GM12878 (cell line): Measurements from ENCODE around the gene MPHOSPH8. TPM values are rescaled to one million over a fixed set of nuclear protein-coding genes. Genes with fewer than 3 reads are reported as not detected.
A peak's percentile ranks its signal among the peaks of the same experiment; 100 is the strongest.

ENCODE experiments used
- ATAC-seq: fragments of 200-7000 bp; cut with Tn5 transposase; 3 replicates; pipeline ENCODE4 v1.9.1; 2020; ENCODE audit warnings: mild to moderate bottlenecking, moderate library complexity
- BruUV-seq: library from RNA; stranded (reverse); fragments of 400-500 nt; replicated peaks from 2 replicates; lab custom pipeline; 2021; lab: Mats Ljungman, UMichigan
- CTCF ChIA-PET: fragments of 300-600 bp; sonication (Branson Sonifier 250); formaldehyde crosslinking; extraction: SDS; loops from one replicate; lab custom pipeline; 2021; ENCODE audit warnings: inconsistent platforms; lab: Yijun Ruan, JAX
- POLR2A ChIA-PET: fragments of 350-600 bp; formaldehyde crosslinking; extraction: SDS; loops from one replicate; lab custom pipeline; 2021; ENCODE audit warnings: inconsistent platforms; lab: Charles Lee
- RAD21 ChIA-PET: fragments of 300-600 bp; sonication (Branson Sonifier 250); formaldehyde crosslinking; loops from one replicate; lab custom pipeline; 2023; ENCODE audit warnings: antibody characterized with exemption; ENCODE audit not compliant: unreplicated experiment; lab: Charles Lee
- SMC1A ChIA-PET: fragments of 300-600 bp; sonication (Branson Sonifier 250); formaldehyde crosslinking; loops from one replicate; lab custom pipeline; 2023; ENCODE audit not compliant: unreplicated experiment, uncharacterized antibody; lab: Charles Lee
- DNase-seq: peaks from one replicate; pipeline ENCODE4 v3.0.0-alpha.2; 2011; ENCODE audit warnings: low read depth, low spot score
- FAIRE-seq: peaks from 3 replicates; lab custom pipeline; 2011; peaks lifted over from hg19 to GRCh38; lab: Jason Lieb, UNC
- H2AFZ ChIP-seq: 2 replicates; pipeline ENCODE4 v1.6.0; 2011; ENCODE audit warnings: low read depth, low read length, control low read depth; ENCODE audit not compliant: control insufficient read depth
- H3K27ac ChIP-seq: 2 replicates; pipeline ENCODE4 v1.5.1; 2011; ENCODE audit warnings: control low read depth; ENCODE audit not compliant: control insufficient read depth, insufficient read depth
- H3K27me3 ChIP-seq, 2 experiments: replicated peaks in 1 of 2; 2 replicates each; pipeline versions ENCODE4 v1.6.0 to v1.6.1; 2011; ENCODE audit warnings: low read length in 1 of 2; ENCODE audit not compliant: control insufficient read depth in 2 of 2, insufficient read depth in 2 of 2
- H3K36me3 ChIP-seq, 2 experiments: 2 replicates each; pipeline ENCODE4 v1.5.1; 2011; ENCODE audit warnings: low read length in 1 of 2; ENCODE audit not compliant: control insufficient read depth in 2 of 2, insufficient read depth in 2 of 2
- H3K4me1 ChIP-seq: 2 replicates; pipeline ENCODE4 v1.6.1; 2011; ENCODE audit warnings: mild to moderate bottlenecking, low read length, moderate library complexity, mixed read lengths; ENCODE audit not compliant: control insufficient read depth, insufficient read depth
- H3K4me2 ChIP-seq: 2 replicates; pipeline ENCODE4 v1.6.0; 2011; ENCODE audit warnings: control low read depth; ENCODE audit not compliant: control insufficient read depth, insufficient read depth
- H3K4me3 ChIP-seq: fragments of 200-600 bp; sonication (generic); 2 replicates; pipeline ENCODE4 v1.5.1; 2016
- H3K79me2 ChIP-seq: 2 replicates; pipeline ENCODE4 v1.6.0; 2011; ENCODE audit warnings: low read length; ENCODE audit not compliant: control insufficient read depth, insufficient read depth
- H3K9ac ChIP-seq: 2 replicates; pipeline ENCODE4 v1.8.0; 2011; ENCODE audit warnings: low read length, control low read depth, mixed read lengths; ENCODE audit not compliant: control insufficient read depth, insufficient read depth
- H3K9me3 ChIP-seq: replicated peaks from 3 replicates; pipeline ENCODE4 v1.5.1; 2011; ENCODE audit warnings: mild to moderate bottlenecking, low read length; ENCODE audit not compliant: control insufficient read depth, insufficient read depth
- H4K20me1 ChIP-seq: 2 replicates; pipeline ENCODE4 v1.6.0; 2011; ENCODE audit not compliant: control insufficient read depth, insufficient read depth
- CBX3 ChIP-seq: fragments of 200-600 bp; sonication (generic); IDR thresholded peaks from 2 replicates; pipeline ENCODE4 v1.6.1; 2016; ENCODE audit warnings: low read depth, borderline replicate concordance
- CHD1 ChIP-seq: IDR thresholded peaks from 2 replicates; pipeline ENCODE4 v1.6.1; 2012; ENCODE audit warnings: low read depth, low read length, improper control_type of control experiment
- CREB1 ChIP-seq: IDR thresholded peaks from 2 replicates; pipeline ENCODE4 v1.6.1; 2012; ENCODE audit warnings: low read depth, mild to moderate bottlenecking, inconsistent platforms
- GATAD2B ChIP-seq: fragments of 450-650 bp; conservative IDR thresholded peaks from 2 replicates; pipeline ENCODE4 v1.6.1; 2017; ENCODE audit warnings: low read depth, mild to moderate bottlenecking, moderate library complexity
- HDGF ChIP-seq: fragments of 450-650 bp; IDR thresholded peaks from 2 replicates; pipeline ENCODE4 v1.6.1; 2016; ENCODE audit warnings: antibody characterized with exemption
- IKZF1 ChIP-seq: fragments of 450-650 bp; conservative IDR thresholded peaks from 2 replicates; pipeline ENCODE4 v1.6.1; 2017; ENCODE audit warnings: antibody characterized with exemption, mild to moderate bottlenecking
- KDM1A ChIP-seq: fragments of 200-600 bp; sonication (generic); IDR thresholded peaks from 2 replicates; pipeline ENCODE4 v1.6.1; 2016; ENCODE audit warnings: borderline replicate concordance
- NBN ChIP-seq: fragments of 450-650 bp; IDR thresholded peaks from 2 replicates; pipeline ENCODE4 v1.6.1; 2016
- NR2F1 ChIP-seq: fragments of 450-650 bp; conservative IDR thresholded peaks from 2 replicates; pipeline ENCODE4 v1.6.1; 2017; ENCODE audit warnings: mild to moderate bottlenecking
- RB1 ChIP-seq: fragments of 450-650 bp; formaldehyde crosslinking; IDR thresholded peaks from 2 replicates; pipeline ENCODE4 v1.6.1; 2017; ENCODE audit warnings: mild to moderate bottlenecking, borderline replicate concordance
- RELA ChIP-seq: fragments of 450-650 bp; IDR thresholded peaks from 2 replicates; pipeline ENCODE4 v1.8.0; 2014; ENCODE audit warnings: borderline replicate concordance; ENCODE audit not compliant: partially characterized antibody
- SIN3A ChIP-seq: IDR thresholded peaks from 2 replicates; pipeline ENCODE4 v1.6.1; 2012; ENCODE audit warnings: low read depth, low read length, improper control_type of control experiment
- SMAD1 ChIP-seq: fragments of 450-650 bp; IDR thresholded peaks from 2 replicates; pipeline ENCODE4 v1.6.1; 2018; ENCODE audit warnings: mild to moderate bottlenecking, low read depth; ENCODE audit not compliant: partially characterized antibody
- SP1 ChIP-seq: IDR thresholded peaks from one replicate; pipeline ENCODE4 v1.6.1; 2011; ENCODE audit warnings: low read depth, low read length
- ZNF207 ChIP-seq: fragments of 450-650 bp; IDR thresholded peaks from 2 replicates; pipeline ENCODE4 v1.6.1; 2014; ENCODE audit warnings: antibody characterized with exemption, mild to moderate bottlenecking, borderline replicate concordance
- ZNF24 ChIP-seq: fragments of 450-650 bp; IDR thresholded peaks from 2 replicates; pipeline ENCODE4 v1.6.1; 2017; ENCODE audit warnings: antibody characterized with exemption, mild to moderate bottlenecking
- ZZZ3 ChIP-seq: IDR thresholded peaks from 2 replicates; pipeline ENCODE4 v1.6.1; 2011; ENCODE audit warnings: low read depth; ENCODE audit not compliant: control insufficient read depth, insufficient read length
- WGBS: methylation state at CpG from one replicate; pipeline ENCODE4 v1.1.6; 2016; ENCODE audit warnings: low lambda C conversion rate; ENCODE audit not compliant: insufficient replicate concordance, insufficient coverage; ENCODE audit errors: missing lambda C conversion rate; 5-methylcytosine and 5-hydroxymethylcytosine counted together
- in situ Hi-C: fragments of 300-500 bp; cut with MboI; formaldehyde crosslinking; loops from 9 replicates; pipeline ENCODE4 v1.14.3; 2018; ENCODE audit warnings: mixed read lengths
- intact Hi-C: fragments of 100-400 bp; cut with micrococcal nuclease; formaldehyde crosslinking; loops from one replicate; pipeline ENCODE4 v1.14.2; 2022; ENCODE audit not compliant: unreplicated experiment
- polyA plus RNA-seq, 11 experiments: library from polyadenylated mRNA; depleted of rRNA in 4 of 11; unstranded in 6 of 11; stranded (reverse) in 5 of 11; fragments of >200 nt; fragmentation: Nextera tagmentation in 4 of 11; fragmentation: Illumina TruSeq in 1 of 11; extraction: Ambion mirVana in 4 of 11; extraction: Trizol in 1 of 11; gene quantifications; 1 replicate in 1 of 11; 2 replicates in 10 of 11; pipeline versions ENCODE4 v1.2.1 to v1.2.3, GENCODE V29; 2011 to 2016; ENCODE audit warnings: inconsistent platforms in 2 of 11, missing spikeins in 2 of 11, low read depth in 1 of 11
- total RNA-seq, 4 experiments: library from RNA; depleted of rRNA in 3 of 4; stranded (reverse); fragments of >200 nt in 3 of 4; fragmentation: Illumina TruSeq in 1 of 4; extraction: Trizol in 1 of 4; gene quantifications; 2 replicates each; pipeline versions ENCODE4 v1.2.1 to v1.2.3, GENCODE V29; 2013 to 2021
- TF ChIP-seq, protein P1 (sequence below): fragments of 450-650 bp; IDR thresholded peaks from 2 replicates; pipeline ENCODE4 v1.6.1; 2016; ENCODE audit warnings: mild to moderate bottlenecking
- TF ChIP-seq, protein P2 (sequence below): IDR thresholded peaks from 2 replicates; pipeline ENCODE4 v1.6.1; 2011; ENCODE audit warnings: low read depth, low read length, improper control_type of control experiment, borderline replicate concordance
- TF ChIP-seq, protein P3 (sequence below): fragments of 150-350 bp; IDR thresholded peaks from 2 replicates; pipeline ENCODE4 v1.6.1; 2016; ENCODE audit warnings: low read depth, low read length

MPHOSPH8 gene
- total and polyA plus RNA-seq, 10 of the 15 experiments (the other 5 are each of a cell fraction or from before 2014, with no cell fraction given) = 15.9 to 34.9 (median 26.9) TPM

DNA sequence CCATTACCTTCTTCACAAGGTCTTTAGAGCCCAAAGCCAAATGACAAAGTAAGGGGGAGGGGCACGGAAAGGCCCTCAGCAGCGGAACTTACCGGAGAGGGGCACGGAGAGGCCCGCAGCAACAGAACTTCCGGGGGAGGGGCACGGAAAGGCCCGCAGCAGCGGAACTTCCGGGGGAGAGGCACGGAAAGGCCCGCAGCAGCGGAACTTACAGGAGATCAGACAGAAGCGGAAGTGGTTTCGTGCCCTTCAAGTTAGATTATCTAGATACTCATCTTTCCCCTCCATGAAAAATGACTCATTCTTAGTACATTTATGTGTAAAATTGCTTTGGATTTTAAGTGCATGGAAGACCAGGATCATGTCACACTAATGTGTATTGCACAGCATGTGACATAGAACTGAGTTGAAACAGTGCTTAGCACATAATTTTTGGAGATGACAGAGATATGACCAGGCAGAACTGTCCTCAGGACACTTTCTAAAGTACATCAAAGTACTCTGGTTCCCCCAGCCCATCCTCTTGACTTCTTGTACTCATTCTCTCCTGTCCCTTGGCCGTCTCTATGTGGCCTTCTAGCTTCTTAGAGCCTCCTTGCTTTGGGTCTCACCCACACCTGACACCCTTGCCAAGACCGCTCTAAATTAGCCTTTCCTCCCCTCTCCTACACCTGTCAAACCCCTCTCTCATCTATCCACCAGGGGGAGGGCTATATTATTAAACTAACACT is 46.4 kb upstream of the MPHOSPH8 start:
- in situ Hi-C loops = no loop called here
- Histone ChIP-seq H3K27ac (peak overlapping the region; percentile 78), H2AFZ (peak overlapping the region; percentile 89), H3K4me1 (peaks cover 10% of the 10 kb centered on the region), H4K20me1 (no peaks in the 10 kb centered on the region), H3K4me3 (peak overlapping the region; percentile 78), H3K27me3 (no peaks in the 10 kb centered on the region), H3K9me3 (no peaks in the 10 kb centered on the region), H3K9ac (peak overlapping the region; percentile 64), H3K36me3 (no peaks in the 10 kb centered on the region), H3K4me2 (peak overlapping the region; percentile 91), H3K79me2 (no peaks in the 10 kb centered on the region)
- ATAC-seq (peak; percentile 92), DNase-seq (peak; percentile 65), FAIRE-seq (peak; percentile 86)
- 17% methylated on average over 17 of the region's 17 CpGs for WGBS
- RAD21 ChIA-PET = interaction anchor here (0.7 to 3.5 kb wide), 10 partner anchors 16 to 498 kb away, joined by 3 to 24 read pairs (median 3); partner anchors contain the start of gene MPHOSPH8
- CTCF ChIA-PET = interaction anchor here (0.7 to 4.8 kb wide), 23 partner anchors 11 to 498 kb away, joined by 3 to 38 read pairs (median 4); partner anchors contain the start of gene MPHOSPH8
- POLR2A ChIA-PET = interaction anchor here (0.7 to 1.1 kb wide), 2 partner anchors 21 to 47 kb away, joined by 3 read pairs; no protein-coding TSS in a partner anchor
- BruUV-seq = TSS peak; percentile 84
- intact Hi-C loops = no loop called here
- SMC1A ChIA-PET = interaction anchor here (1.0 to 4.9 kb wide), 7 partner anchors 10 to 46 kb away, joined by 3 to 51 read pairs (median 7); no protein-coding TSS in a partner anchor
- TF ChIP-seq GATAD2B = peak; percentile 68; the same call in 1 of the 2 replicates
- TF ChIP-seq CREB1 = peak; percentile 10; the same call in 1 of the 2 replicates
- no peak for TF ChIP-seq NR2F1
- peak; percentile 73 for TF ChIP-seq IKZF1
- no peak for TF ChIP-seq CBX3
- no peak for TF ChIP-seq RB1
- TF ChIP-seq RELA = peak; percentile 61
- no peak for TF ChIP-seq SIN3A
- no peak for TF ChIP-seq KDM1A
- no peak for TF ChIP-seq ZZZ3
- no peak for TF ChIP-seq ZNF207
- no peak for TF ChIP-seq CHD1
- TF ChIP-seq, protein P1, sequence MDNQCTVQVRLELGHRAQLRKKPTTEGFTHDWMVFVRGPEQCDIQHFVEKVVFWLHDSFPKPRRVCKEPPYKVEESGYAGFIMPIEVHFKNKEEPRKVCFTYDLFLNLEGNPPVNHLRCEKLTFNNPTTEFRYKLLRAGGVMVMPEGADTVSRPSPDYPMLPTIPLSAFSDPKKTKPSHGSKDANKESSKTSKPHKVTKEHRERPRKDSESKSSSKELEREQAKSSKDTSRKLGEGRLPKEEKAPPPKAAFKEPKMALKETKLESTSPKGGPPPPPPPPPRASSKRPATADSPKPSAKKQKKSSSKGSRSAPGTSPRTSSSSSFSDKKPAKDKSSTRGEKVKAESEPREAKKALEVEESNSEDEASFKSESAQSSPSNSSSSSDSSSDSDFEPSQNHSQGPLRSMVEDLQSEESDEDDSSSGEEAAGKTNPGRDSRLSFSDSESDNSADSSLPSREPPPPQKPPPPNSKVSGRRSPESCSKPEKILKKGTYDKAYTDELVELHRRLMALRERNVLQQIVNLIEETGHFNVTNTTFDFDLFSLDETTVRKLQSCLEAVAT = no peak; the same call in 1 of the 2 replicates
- TF ChIP-seq SP1 = no peak
- TF ChIP-seq, protein P2, sequence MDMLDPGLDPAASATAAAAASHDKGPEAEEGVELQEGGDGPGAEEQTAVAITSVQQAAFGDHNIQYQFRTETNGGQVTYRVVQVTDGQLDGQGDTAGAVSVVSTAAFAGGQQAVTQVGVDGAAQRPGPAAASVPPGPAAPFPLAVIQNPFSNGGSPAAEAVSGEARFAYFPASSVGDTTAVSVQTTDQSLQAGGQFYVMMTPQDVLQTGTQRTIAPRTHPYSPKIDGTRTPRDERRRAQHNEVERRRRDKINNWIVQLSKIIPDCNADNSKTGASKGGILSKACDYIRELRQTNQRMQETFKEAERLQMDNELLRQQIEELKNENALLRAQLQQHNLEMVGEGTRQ = no peak
- TF ChIP-seq ZNF24 = no peak
- no peak for TF ChIP-seq SMAD1
- no peak for TF ChIP-seq NBN
- TF ChIP-seq, protein P3, sequence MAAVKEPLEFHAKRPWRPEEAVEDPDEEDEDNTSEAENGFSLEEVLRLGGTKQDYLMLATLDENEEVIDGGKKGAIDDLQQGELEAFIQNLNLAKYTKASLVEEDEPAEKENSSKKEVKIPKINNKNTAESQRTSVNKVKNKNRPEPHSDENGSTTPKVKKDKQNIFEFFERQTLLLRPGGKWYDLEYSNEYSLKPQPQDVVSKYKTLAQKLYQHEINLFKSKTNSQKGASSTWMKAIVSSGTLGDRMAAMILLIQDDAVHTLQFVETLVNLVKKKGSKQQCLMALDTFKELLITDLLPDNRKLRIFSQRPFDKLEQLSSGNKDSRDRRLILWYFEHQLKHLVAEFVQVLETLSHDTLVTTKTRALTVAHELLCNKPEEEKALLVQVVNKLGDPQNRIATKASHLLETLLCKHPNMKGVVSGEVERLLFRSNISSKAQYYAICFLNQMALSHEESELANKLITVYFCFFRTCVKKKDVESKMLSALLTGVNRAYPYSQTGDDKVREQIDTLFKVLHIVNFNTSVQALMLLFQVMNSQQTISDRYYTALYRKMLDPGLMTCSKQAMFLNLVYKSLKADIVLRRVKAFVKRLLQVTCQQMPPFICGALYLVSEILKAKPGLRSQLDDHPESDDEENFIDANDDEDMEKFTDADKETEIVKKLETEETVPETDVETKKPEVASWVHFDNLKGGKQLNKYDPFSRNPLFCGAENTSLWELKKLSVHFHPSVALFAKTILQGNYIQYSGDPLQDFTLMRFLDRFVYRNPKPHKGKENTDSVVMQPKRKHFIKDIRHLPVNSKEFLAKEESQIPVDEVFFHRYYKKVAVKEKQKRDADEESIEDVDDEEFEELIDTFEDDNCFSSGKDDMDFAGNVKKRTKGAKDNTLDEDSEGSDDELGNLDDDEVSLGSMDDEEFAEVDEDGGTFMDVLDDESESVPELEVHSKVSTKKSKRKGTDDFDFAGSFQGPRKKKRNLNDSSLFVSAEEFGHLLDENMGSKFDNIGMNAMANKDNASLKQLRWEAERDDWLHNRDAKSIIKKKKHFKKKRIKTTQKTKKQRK = no peak
- TF ChIP-seq HDGF = no peak
